ENCODE measurements around the gene MIER2. TPM values are rescaled to one million over a fixed set of nuclear protein-coding genes. Genes with fewer than 3 reads are reported as not detected.

Gene MIER2
- total and polyA plus RNA-seq, 2 donors (not counting 1 experiment from before 2014, with no cell fraction given): 10.5 to 19.7 TPM

DNA sequence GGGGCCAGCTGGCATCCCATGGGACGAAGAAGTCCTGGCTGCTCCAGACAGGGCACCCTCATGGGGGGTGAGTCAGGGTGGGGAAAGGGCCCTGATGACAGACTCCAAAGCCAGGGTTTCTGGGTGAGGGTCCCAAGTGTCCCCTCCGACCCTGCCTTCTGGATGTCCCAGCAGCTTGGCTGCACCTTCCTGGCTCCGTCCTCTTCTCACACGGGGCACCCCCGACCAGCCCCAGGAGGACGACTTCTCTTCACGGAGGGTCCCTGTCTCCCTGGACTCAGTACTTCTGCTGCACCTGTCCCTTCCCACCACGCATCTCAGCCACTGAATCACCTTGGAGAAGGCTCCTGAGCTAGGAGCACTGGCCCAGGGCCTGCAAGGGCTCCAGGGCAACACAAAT is 19.9 kb downstream of the MIER2 start:
- intact Hi-C loops (cut with micrococcal nuclease): no loop called here
- DNase-seq (no peak), ATAC-seq (ENCODE audit: low read depth) (no peak)
- Histone ChIP-seq H3K4me3 (ENCODE audit: control extremely low read depth in 1 of 5, extremely low read depth in 1 of 5, insufficient read depth in 1 of 5, low read depth in 2 of 5, low read length in 4 of 5) (no peak overlapping the region), H3K27ac (ENCODE audit: low read length in 2 of 2) (no peak overlapping the region), H3K27me3 (replicated peaks in 1 of 4; ENCODE audit: control extremely low read depth in 1 of 4, control insufficient read depth in 3 of 4, insufficient read depth in 4 of 4, low read length in 3 of 4) (no peaks in the 10 kb centered on the region), H3K4me1 (ENCODE audit: control insufficient read depth in 2 of 2, insufficient read depth in 2 of 2, low read length in 2 of 2) (no peaks in the 10 kb centered on the region), H2AFZ (ENCODE audit: insufficient read depth, low read depth, low read length, poor library complexity, severe bottlenecking) (no peak overlapping the region), H3K36me3 (replicated peaks in 1 of 2; ENCODE audit: control extremely low read depth in 1 of 2, control insufficient read depth in 1 of 2, extremely low read depth in 1 of 2, insufficient read depth in 2 of 2, low read length in 1 of 2) (peaks cover 2 to 62% of the 10 kb centered on the region in 2 experiments), H3K79me2 (ENCODE audit: control insufficient read depth, insufficient read depth, low read length) (no peaks in the 10 kb centered on the region), H3K9me3 (ENCODE audit: control extremely low read depth in 1 of 3, control insufficient read depth in 2 of 3, insufficient read depth in 1 of 3, low read length in 2 of 3) (peaks cover 0 to 26% (median 12%) of the 10 kb centered on the region in 3 donors), H4K20me1 (ENCODE audit: control insufficient read depth, insufficient read depth, low read length, poor library complexity, severe bottlenecking) (no peaks in the 10 kb centered on the region), H3K9ac (ENCODE audit: low read length) (no peak overlapping the region), H3K4me2 (replicated peaks; ENCODE audit: low read depth, low read length, poor library complexity, severe bottlenecking) (no peak overlapping the region)
- ChIA-PET CTCF (no interaction called here), POLR2A (no interaction called here)
- Mint-ChIP-seq H3K4me1 (no peaks in the 10 kb centered on the region), H3K27ac (no peak overlapping the region), H3K27me3 (no peaks in the 10 kb centered on the region), H3K9me3 (ENCODE audit: insufficient read depth) (peaks cover 2% of the 10 kb centered on the region), H3K4me3 (no peak overlapping the region)
- TF ChIP-seq, protein P1, sequence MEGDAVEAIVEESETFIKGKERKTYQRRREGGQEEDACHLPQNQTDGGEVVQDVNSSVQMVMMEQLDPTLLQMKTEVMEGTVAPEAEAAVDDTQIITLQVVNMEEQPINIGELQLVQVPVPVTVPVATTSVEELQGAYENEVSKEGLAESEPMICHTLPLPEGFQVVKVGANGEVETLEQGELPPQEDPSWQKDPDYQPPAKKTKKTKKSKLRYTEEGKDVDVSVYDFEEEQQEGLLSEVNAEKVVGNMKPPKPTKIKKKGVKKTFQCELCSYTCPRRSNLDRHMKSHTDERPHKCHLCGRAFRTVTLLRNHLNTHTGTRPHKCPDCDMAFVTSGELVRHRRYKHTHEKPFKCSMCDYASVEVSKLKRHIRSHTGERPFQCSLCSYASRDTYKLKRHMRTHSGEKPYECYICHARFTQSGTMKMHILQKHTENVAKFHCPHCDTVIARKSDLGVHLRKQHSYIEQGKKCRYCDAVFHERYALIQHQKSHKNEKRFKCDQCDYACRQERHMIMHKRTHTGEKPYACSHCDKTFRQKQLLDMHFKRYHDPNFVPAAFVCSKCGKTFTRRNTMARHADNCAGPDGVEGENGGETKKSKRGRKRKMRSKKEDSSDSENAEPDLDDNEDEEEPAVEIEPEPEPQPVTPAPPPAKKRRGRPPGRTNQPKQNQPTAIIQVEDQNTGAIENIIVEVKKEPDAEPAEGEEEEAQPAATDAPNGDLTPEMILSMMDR (IDR thresholded peaks at IDR 0.05): no peak
- no peak for TF ChIP-seq EZH2 (IDR thresholded peaks at IDR 0.05; ENCODE audit: borderline replicate concordance, insufficient read depth, low read depth, low read length, poor library complexity, severe bottlenecking)
- 98% methylated on average over 8 of the region's 8 CpGs for WGBS (ENCODE audit: insufficient coverage)

DNA sequence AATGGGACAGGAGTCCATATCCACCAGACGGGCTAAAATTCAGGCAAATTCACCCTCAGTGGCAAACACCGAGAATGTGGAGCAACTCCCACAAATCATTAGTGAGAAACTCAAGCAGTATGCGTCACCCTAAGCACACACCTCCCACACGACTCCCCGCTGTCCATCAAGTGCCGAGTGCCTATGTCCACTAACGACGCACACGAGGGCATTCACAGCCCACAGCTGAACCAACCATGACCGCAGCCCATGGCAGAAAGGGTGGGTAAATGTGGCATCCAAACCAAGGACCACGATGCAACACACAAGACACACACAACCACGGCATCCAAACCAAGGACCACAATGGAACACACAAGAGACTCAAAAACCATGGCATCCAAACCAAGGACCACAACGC is 22.0 kb downstream of the MIER2 start:
- Mint-ChIP-seq H3K27me3 (no peaks in the 10 kb centered on the region), H3K27ac (no peak overlapping the region), H3K4me1 (no peaks in the 10 kb centered on the region), H3K9me3 (ENCODE audit: insufficient read depth) (peaks cover 2% of the 10 kb centered on the region), H3K4me3 (no peak overlapping the region)
- Histone ChIP-seq H3K27ac (ENCODE audit: low read length in 2 of 2) (no peak overlapping the region), H4K20me1 (ENCODE audit: control insufficient read depth, insufficient read depth, low read length, poor library complexity, severe bottlenecking) (no peaks in the 10 kb centered on the region), H3K4me2 (replicated peaks; ENCODE audit: low read depth, low read length, poor library complexity, severe bottlenecking) (no peak overlapping the region), H3K9me3 (ENCODE audit: control extremely low read depth in 1 of 3, control insufficient read depth in 2 of 3, insufficient read depth in 1 of 3, low read length in 2 of 3) (peaks cover 0 to 8% (median 0%) of the 10 kb centered on the region in 3 donors), H3K4me1 (ENCODE audit: control insufficient read depth in 2 of 2, insufficient read depth in 2 of 2, low read length in 2 of 2) (no peaks in the 10 kb centered on the region), H3K79me2 (ENCODE audit: control insufficient read depth, insufficient read depth, low read length) (no peaks in the 10 kb centered on the region), H3K9ac (ENCODE audit: low read length) (no peak overlapping the region), H2AFZ (ENCODE audit: insufficient read depth, low read depth, low read length, poor library complexity, severe bottlenecking) (no peak overlapping the region), H3K27me3 (replicated peaks in 1 of 4; ENCODE audit: control extremely low read depth in 1 of 4, control insufficient read depth in 3 of 4, insufficient read depth in 4 of 4, low read length in 3 of 4) (no peaks in the 10 kb centered on the region), H3K36me3 (replicated peaks in 1 of 2; ENCODE audit: control extremely low read depth in 1 of 2, control insufficient read depth in 1 of 2, extremely low read depth in 1 of 2, insufficient read depth in 2 of 2, low read length in 1 of 2) (peaks cover 0 to 47% of the 10 kb centered on the region in 2 experiments), H3K4me3 (ENCODE audit: control extremely low read depth in 1 of 5, extremely low read depth in 1 of 5, insufficient read depth in 1 of 5, low read depth in 2 of 5, low read length in 4 of 5) (no peak overlapping the region)
- ChIA-PET CTCF (no interaction called here), POLR2A (no interaction called here)
- WGBS (ENCODE audit: insufficient coverage): 99% methylated on average over 11 of the region's 13 CpGs
- no peak for DNase-seq
- intact Hi-C loops (cut with micrococcal nuclease): no loop called here
- TF ChIP-seq, protein P1 (IDR thresholded peaks at IDR 0.05): no peak
- no peak for TF ChIP-seq EZH2 (IDR thresholded peaks at IDR 0.05; ENCODE audit: borderline replicate concordance, insufficient read depth, low read depth, low read length, poor library complexity, severe bottlenecking)
- ATAC-seq (ENCODE audit: low read depth): no peak

Measured in B cell (primary cell).